SKM-1 treated with dmso at 0.1 percent for 144 hours (cell line): ENCODE data around the gene VPS26C.
A peak's percentile ranks its signal among the peaks of the same experiment; 100 is the strongest.

Experiments used
- DNase-seq: peaks from one replicate; lab custom pipeline; 2025; ENCODE audit not compliant: unreplicated experiment; lab: John Stamatoyannopoulos, UW

VPS26C gene

GRCh38 chr21:37207441-37208009, 59.6 kb downstream of the VPS26C start:
- DNase-seq = peak; percentile 12

- DNase-seq = no peak
Measured at GRCh38 chr21:37206496-37206895, 60.6 kb downstream of the VPS26C start.

GRCh38 chr21:37204580-37204979, 62.6 kb downstream of the VPS26C start:
- no peak for DNase-seq

GRCh38 chr21:37202221-37203110, 64.7 kb downstream of the VPS26C start:
- DNase-seq = no peak

DNA sequence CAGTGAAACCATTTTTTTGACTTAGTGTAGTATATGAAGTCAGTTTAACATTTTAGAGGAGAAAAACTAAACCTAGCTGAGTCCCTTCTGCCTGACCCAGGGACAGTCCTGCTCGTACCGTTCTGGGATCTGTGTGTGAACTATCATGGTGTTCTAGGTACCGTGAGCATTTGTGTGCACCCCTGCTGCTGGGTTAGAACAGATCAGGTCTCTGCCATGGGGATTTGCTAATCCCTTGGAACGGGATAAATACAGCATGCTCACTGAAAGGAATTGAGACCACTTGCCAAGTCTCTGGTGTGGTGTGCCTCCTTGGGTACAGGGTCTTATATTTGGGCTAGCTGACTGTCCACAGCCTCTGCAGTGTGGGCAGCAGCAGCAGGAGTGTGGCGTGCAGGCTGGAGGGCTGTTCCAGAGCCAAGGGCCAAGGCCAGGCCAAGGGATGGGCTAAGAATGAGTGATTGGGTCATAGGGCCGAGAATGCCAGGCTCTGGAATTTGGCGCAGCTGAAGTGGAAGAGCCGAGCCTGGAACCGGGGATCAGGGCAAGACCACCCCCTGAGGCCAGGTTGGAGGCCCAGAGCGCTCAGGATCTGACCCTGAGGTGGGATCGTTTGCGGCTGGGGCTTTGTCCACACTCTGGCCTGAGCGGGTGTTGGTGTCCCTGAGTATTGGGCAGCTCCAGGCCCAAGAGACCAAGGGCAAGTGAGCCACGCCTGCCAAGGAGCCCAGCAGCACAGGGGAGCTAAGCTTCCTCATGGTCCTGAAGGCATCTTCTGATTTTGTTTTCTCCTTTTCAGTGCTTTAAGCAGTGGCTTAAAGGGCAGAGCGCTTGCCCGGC, 66.3 kb downstream of the VPS26C start:
- DNase-seq = no peak

GRCh38 chr21:37199057-37199924, 67.8 kb downstream of the VPS26C start:
- DNase-seq = no peak

GRCh38 chr21:37197746-37198145, 69.4 kb downstream of the VPS26C start:
- DNase-seq = no peak

- no peak for DNase-seq
Measured at GRCh38 chr21:37196847-37197246, 70.3 kb downstream of the VPS26C start.

GRCh38 chr21:37195610-37196009, 71.5 kb downstream of the VPS26C start:
- no peak for DNase-seq

GRCh38 chr21:37195059-37195458, 72.1 kb downstream of the VPS26C start:
- DNase-seq = no peak

DNA sequence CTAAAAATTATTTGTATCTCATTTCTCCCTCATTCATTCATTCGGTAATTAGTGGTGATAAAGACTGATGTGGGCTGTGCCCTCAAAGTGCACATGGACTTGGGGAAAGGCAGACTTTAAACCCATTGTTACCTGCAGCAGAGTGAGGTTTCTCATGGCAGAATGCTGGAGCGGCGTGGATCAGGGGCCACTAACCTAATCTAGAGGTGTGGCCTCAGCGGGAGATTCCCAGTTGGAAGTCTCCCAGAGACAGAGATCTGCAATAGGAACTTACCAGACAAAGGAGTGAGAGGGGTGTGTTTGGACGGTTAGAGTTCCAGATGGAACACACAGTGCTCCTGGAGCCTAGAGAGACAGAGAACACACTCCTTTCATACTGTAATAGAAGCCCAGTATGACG, 73.5 kb downstream of the VPS26C start:
- DNase-seq = no peak

DNA sequence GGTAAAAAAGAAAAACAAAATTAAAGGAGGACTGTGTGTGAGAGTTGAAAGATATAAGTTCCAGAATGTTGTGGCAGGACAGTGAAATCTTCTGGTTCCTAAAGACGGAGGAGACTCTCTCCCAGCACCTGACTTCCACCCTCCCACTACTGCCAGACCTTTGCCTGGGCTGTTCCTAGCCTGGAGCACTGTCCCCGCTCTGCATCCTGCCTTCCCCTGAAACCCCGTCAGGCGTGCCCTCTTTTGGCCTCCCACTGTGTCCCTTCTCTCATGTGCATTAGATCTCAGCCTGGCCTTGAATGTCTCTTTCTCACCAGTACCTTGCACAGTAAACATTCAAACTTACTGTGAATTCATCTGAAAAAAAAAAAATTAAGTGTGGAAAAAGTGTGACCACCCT, 74.1 kb downstream of the VPS26C start:
- DNase-seq = no peak

GRCh38 chr21:37192019-37192418, 75.1 kb downstream of the VPS26C start:
- DNase-seq = no peak

DNA sequence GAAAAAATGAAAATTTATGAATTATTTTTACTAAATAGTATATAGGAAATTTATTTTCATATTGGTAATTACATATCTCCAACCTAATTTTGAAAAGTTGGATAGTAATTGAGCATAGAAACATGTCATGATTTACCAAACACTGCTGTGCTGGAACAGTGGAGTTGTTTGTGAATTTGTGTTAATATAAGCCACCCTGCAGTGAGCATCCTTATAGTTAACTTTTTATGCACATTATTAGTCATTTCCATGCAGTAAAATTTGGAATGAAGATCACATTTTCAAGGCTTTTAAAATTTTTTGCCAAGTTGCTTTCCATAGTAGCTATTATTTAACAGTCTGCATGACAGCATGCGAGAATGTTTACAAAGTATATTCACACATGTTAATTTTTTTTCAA, 78.3 kb downstream of the VPS26C start:
- no peak for DNase-seq

GRCh38 chr21:37186983-37187382, 80.2 kb downstream of the VPS26C start:
- no peak for DNase-seq

GRCh38 chr21:37184784-37185593, 82.1 kb downstream of the VPS26C start:
- no peak for DNase-seq

DNA sequence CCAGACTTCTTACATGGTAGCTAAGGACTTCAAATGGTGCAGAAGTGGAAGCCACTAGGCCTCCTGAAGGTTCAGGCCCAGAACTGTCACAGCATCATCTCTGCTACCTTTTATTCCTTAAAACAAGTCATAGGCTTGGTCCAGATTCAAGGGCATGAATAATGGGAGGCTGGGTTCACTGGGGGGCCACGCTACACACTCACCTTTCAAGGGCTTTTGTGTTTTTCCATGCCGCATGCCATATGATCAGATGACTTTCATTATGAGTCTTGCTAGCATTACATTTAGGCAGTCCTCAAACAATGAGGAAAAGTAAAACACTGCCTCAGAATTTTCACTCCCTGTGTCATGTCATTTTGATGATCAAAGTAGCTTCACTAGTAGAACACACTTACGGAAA, 83.4 kb downstream of the VPS26C start:
- no peak for DNase-seq

- no peak for DNase-seq
Measured at GRCh38 chr21:37182222-37182621, 84.9 kb downstream of the VPS26C start.

- DNase-seq = no peak
Measured at GRCh38 chr21:37181059-37181458, 86.1 kb downstream of the VPS26C start.

DNA sequence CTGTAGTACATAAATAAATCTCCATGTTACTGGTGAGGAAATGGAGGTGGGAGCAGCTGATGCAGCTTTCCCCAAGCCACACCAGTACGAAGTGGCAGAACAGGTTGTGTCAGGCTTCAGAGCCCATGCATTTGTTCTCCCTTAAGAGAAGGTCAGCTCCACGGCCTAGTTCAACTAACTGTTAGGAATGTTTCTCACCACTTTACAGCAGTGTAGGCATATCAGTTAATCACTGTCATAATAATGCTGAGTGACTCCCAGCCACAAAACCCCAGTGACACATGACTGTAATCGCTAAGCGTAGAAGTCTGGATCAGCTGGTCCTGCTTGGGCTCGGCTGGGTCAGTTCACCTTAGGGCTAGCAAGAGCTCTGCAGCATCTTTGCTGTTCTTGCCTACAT, 90.4 kb downstream of the VPS26C start:
- no peak for DNase-seq
